IMR-90 (cell line): ENCODE results near the gene WDR90. TPM values are rescaled to one million over a fixed set of nuclear protein-coding genes. Genes with fewer than 3 reads are reported as not detected.
A peak's percentile ranks its signal among the peaks of the same experiment; 100 is the strongest.

Experiments used
- ATAC-seq: fragments of 200-7000 bp; cut with Tn5 transposase; 2 replicates; pipeline ENCODE4 v1.9.1; 2020; ENCODE audit warnings: low read depth, mild to moderate bottlenecking, moderate library complexity
- BruUV-seq: library from RNA; stranded (reverse); fragments of 400-500 nt; replicated peaks from 2 replicates; lab custom pipeline; 2021; lab: Mats Ljungman, UMichigan
- CTCF ChIA-PET: fragments of 300-600 bp; formaldehyde crosslinking; extraction: SDS; loops from one replicate; lab custom pipeline; 2021; ENCODE audit warnings: antibody characterized with exemption; lab: Yijun Ruan, JAX
- POLR2A ChIA-PET: fragments of 300-600 bp; sonication (Branson Sonifier 250); formaldehyde crosslinking; loops from one replicate; lab custom pipeline; 2022; ENCODE audit warnings: antibody characterized with exemption; ENCODE audit not compliant: unreplicated experiment; lab: Charles Lee
- DNase-seq: peaks from one replicate; pipeline ENCODE4 v3.0.0; 2013
- H2AFZ ChIP-seq: replicated peaks from 2 replicates; pipeline ENCODE3; 2013; ENCODE audit warnings: low read length, mild to moderate bottlenecking; ENCODE audit not compliant: poor library complexity
- H2AK5ac ChIP-seq: 2 replicates; pipeline ENCODE4 v1.6.1; 2013; ENCODE audit warnings: low read depth, low read length, inconsistent platforms
- H2AK9ac ChIP-seq: replicated peaks from 2 replicates; pipeline ENCODE3; 2013; ENCODE audit warnings: mild to moderate bottlenecking, low read depth, low read length, moderate library complexity; ENCODE audit not compliant: poor library complexity
- H2BK120ac ChIP-seq: 2 replicates; pipeline ENCODE4 v1.6.1; 2013; ENCODE audit warnings: low read depth, low read length, inconsistent platforms
- H2BK15ac ChIP-seq: 3 replicates; pipeline ENCODE4 v1.6.1; 2013; ENCODE audit warnings: low read depth, low read length, inconsistent platforms
- H2BK20ac ChIP-seq: 2 replicates; pipeline ENCODE4 v1.6.1; 2013; ENCODE audit warnings: low read depth, mild to moderate bottlenecking, inconsistent platforms, low read length, moderate library complexity
- H2BK5ac ChIP-seq: 2 replicates; pipeline ENCODE4 v1.6.1; 2013; ENCODE audit warnings: mild to moderate bottlenecking, low read depth, low read length, inconsistent platforms; ENCODE audit not compliant: poor library complexity, severe bottlenecking
- H3K14ac ChIP-seq: replicated peaks from 2 replicates; pipeline ENCODE4 v1.6.1; 2013; ENCODE audit warnings: low read depth, low read length, inconsistent platforms
- H3K18ac ChIP-seq: 2 replicates; pipeline ENCODE4 v1.6.1; 2013; ENCODE audit warnings: low read depth, low read length, control low read depth
- H3K23ac ChIP-seq: 2 replicates; pipeline ENCODE4 v1.6.1; 2013; ENCODE audit warnings: low read depth, low read length, inconsistent platforms
- H3K27ac ChIP-seq: 2 replicates; pipeline ENCODE4 v1.5.1; 2013; ENCODE audit warnings: mild to moderate bottlenecking, control low read depth, low read length; ENCODE audit not compliant: insufficient read depth
- H3K27me3 ChIP-seq: 2 replicates; pipeline ENCODE4 v1.6.1; 2013; ENCODE audit warnings: low read length; ENCODE audit not compliant: control insufficient read depth, insufficient read depth
- H3K36me3 ChIP-seq: 2 replicates; pipeline ENCODE4 v1.6.1; 2013; ENCODE audit warnings: low read length, mixed read lengths; ENCODE audit not compliant: control insufficient read depth, insufficient read depth
- H3K4ac ChIP-seq: 2 replicates; pipeline ENCODE4 v1.6.1; 2013; ENCODE audit warnings: low read depth, low read length, inconsistent platforms
- H3K4me1 ChIP-seq: 2 replicates; pipeline ENCODE4 v1.6.1; 2013; ENCODE audit warnings: low read length, mixed read lengths; ENCODE audit not compliant: control insufficient read depth, insufficient read depth
- H3K4me2 ChIP-seq: 2 replicates; pipeline ENCODE4 v1.6.1; 2013; ENCODE audit warnings: low read depth, mild to moderate bottlenecking, control low read depth, low read length, moderate library complexity
- H3K4me3 ChIP-seq: 2 replicates; pipeline ENCODE4 v1.5.1; 2013; ENCODE audit warnings: low read depth, mild to moderate bottlenecking, control low read depth, low read length, moderate library complexity; ENCODE audit not compliant: insufficient read depth
- H3K56ac ChIP-seq: 2 replicates; pipeline ENCODE4 v1.6.1; 2013; ENCODE audit warnings: low read length, inconsistent platforms; ENCODE audit not compliant: insufficient read depth; ENCODE audit errors: extremely low read depth
- H3K79me1 ChIP-seq, 2 experiments: 2 replicates each; pipeline ENCODE4 v1.6.1; 2013; ENCODE audit warnings: low read length in 2 of 2, inconsistent platforms in 1 of 2, low read depth in 1 of 2
- H3K9ac ChIP-seq: 2 replicates; pipeline ENCODE4 v1.6.1; 2013; ENCODE audit warnings: low read depth, low read length, control low read depth
- H3K9me1 ChIP-seq: 2 replicates; pipeline ENCODE4 v1.6.1; 2013; ENCODE audit warnings: low read length, inconsistent platforms; ENCODE audit not compliant: insufficient read depth
- H3K9me3 ChIP-seq: 2 replicates; pipeline ENCODE4 v1.6.1; 2013; ENCODE audit warnings: low read length; ENCODE audit not compliant: control insufficient read depth, insufficient read depth
- H4K20me1 ChIP-seq: 2 replicates; pipeline ENCODE4 v1.6.1; 2013; ENCODE audit warnings: low read length, inconsistent platforms; ENCODE audit not compliant: insufficient read depth
- H4K5ac ChIP-seq: 2 replicates; pipeline ENCODE4 v1.6.1; 2013; ENCODE audit warnings: mild to moderate bottlenecking, low read depth, low read length, control low read depth
- H4K8ac ChIP-seq, 2 experiments: 2 replicates each; pipeline ENCODE4 v1.6.1; 2013; ENCODE audit warnings: low read depth in 2 of 2, low read length in 2 of 2, control low read depth in 1 of 2, inconsistent platforms in 1 of 2
- H4K91ac ChIP-seq: 2 replicates; pipeline ENCODE4 v1.6.1; 2013; ENCODE audit warnings: low read depth, low read length, inconsistent platforms; ENCODE audit not compliant: insufficient read depth
- RFX5 ChIP-seq: IDR thresholded peaks from 2 replicates; pipeline ENCODE4 v1.8.0; 2012; ENCODE audit warnings: low read depth, mild to moderate bottlenecking, low read length, moderate library complexity
- WGBS, 2 experiments: methylation state at CpG; one replicate each; pipeline versions ENCODE4 v1.1.5 to v1.1.7; 2013; ENCODE audit warnings: missing lambda C conversion rate in 2 of 2; ENCODE audit not compliant: insufficient read length in 1 of 2; ENCODE audit errors: extremely low coverage in 2 of 2; 5-methylcytosine and 5-hydroxymethylcytosine counted together
- dilution Hi-C: fragments of 300-500 bp; cut with HindIII; formaldehyde crosslinking; loops from one replicate; pipeline ENCODE4 v1.14.3; 2018; ENCODE audit warnings: low sequenced_read_pairs; ENCODE audit not compliant: unreplicated experiment
- in situ Hi-C: fragments of 300-500 bp; cut with MboI; formaldehyde crosslinking; loops from 3 replicates; pipeline ENCODE4 v1.14.3; 2019; ENCODE audit warnings: low sequenced_read_pairs, inconsistent platforms, mixed read lengths
- intact Hi-C: fragments of 100-400 bp; cut with micrococcal nuclease; formaldehyde crosslinking; loops from 2 replicates; pipeline ENCODE4 v1.10.0; 2022
- polyA plus RNA-seq, 3 experiments: library from polyadenylated mRNA; depleted of rRNA; stranded (reverse); fragments of >200 nt; gene quantifications; 2 replicates each; pipeline ENCODE4 v1.2.3, GENCODE V29; 2012; ENCODE audit warnings: low replicate concordance in 1 of 3
- total RNA-seq: library from RNA; depleted of rRNA; stranded (reverse); fragments of >200 nt; gene quantifications from 2 replicates; pipeline ENCODE4 v1.2.3, GENCODE V29; 2012

The WDR90 gene
- total and polyA plus RNA-seq, 2 of the 4 experiments (the other 2 are of a cell fraction), result 1.4 to 18.7 TPM

DNA sequence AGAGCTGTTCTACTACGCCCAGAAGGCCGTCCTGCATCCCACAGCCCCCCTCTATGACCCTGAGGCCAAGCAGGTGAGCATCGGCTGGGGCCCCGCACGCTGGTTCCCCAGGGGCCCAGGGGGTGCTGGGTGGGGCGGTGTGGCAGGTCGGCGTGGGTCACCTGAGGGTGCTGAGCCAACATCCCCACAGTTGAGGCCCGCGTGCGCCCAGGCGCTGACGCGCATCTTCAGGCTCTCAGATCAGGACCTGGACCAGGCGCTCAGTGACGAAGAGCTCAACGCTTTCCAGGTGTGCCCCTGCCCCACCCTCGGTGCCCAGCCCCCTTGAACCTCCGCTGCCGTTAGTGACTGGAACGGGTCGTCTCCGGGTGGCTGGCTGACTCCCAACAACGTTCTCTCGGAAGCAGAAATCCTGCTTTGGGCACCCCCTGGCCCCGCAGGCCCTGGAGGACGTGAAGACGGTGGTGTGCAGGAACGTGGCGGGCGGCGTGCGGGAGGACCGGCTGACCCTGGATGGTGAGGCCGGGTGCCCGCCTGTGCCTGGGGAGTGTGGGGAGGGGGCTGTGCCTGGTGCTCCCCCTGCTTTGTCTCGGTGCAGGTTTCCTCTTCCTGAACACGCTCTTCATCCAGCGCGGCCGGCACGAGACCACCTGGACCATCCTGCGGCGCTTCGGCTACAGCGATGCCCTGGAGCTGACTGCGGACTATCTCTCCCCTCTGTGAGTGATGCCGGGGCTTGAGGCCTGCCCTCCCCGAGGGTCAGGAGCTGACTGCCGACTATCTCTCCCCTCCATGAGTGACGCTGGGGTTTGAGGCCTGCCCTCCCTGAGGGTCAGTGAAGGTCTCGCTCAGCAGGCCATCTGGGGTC lies 21.6 kb downstream of the WDR90 start:
- CTCF ChIA-PET, result no interaction called here

More for the DNA sequence above, 21.6 kb downstream of the WDR90 start:
- no peak overlapping the region for H2BK5ac ChIP-seq
- H3K56ac ChIP-seq, result no peak overlapping the region
- dilution Hi-C loops (no loop called here), intact Hi-C loops (no loop called here), in situ Hi-C loops (no loop called here)
- H2BK120ac ChIP-seq, result no peak overlapping the region
- no peak for TF ChIP-seq RFX5
- peak overlapping the region; percentile 78 for H2AK9ac ChIP-seq
- no peak overlapping the region for H3K4me3 ChIP-seq
- H3K4me2 ChIP-seq, result no peak overlapping the region
- H4K20me1 ChIP-seq, result peaks cover 27% of the 10 kb centered on the region
- no peak overlapping the region for H2AFZ ChIP-seq
- no peak overlapping the region for H4K5ac ChIP-seq
- ATAC-seq, result no peak
- H2BK15ac ChIP-seq, result no peak overlapping the region
- peaks cover 13% of the 10 kb centered on the region for H3K4me1 ChIP-seq
- H2AK5ac ChIP-seq, result no peak overlapping the region
- no TSS peak for BruUV-seq
- H2BK20ac ChIP-seq, result no peak overlapping the region
- H4K91ac ChIP-seq, result no peak overlapping the region
- peaks cover 0 to 37% of the 10 kb centered on the region in 2 experiments; a peak in 1 of 4 replicates for H3K79me1 ChIP-seq
- no peaks in the 10 kb centered on the region for H3K9me3 ChIP-seq
- no peaks in the 10 kb centered on the region for H3K27me3 ChIP-seq
- H3K36me3 ChIP-seq, result peaks cover 47% of the 10 kb centered on the region
- POLR2A ChIA-PET, result no interaction called here
- no peak for DNase-seq
- WGBS, 2 experiments, result 93% methylated on average over 31 of the region's 52 CpGs; no CpG with 5 or more reads in 1 of the 2 experiments
- H3K14ac ChIP-seq, result no peak overlapping the region
- H3K27ac ChIP-seq, result no peak overlapping the region
- no peak overlapping the region for H4K8ac ChIP-seq
- H3K9ac ChIP-seq, result no peak overlapping the region
- no peak overlapping the region for H3K23ac ChIP-seq
- H3K9me1 ChIP-seq, result peaks cover 6% of the 10 kb centered on the region
- H3K18ac ChIP-seq, result no peak overlapping the region
- no peak overlapping the region for H3K4ac ChIP-seq
